Measurements from ENCODE around the gene CTNNA3. TPM values are rescaled to one million over a fixed set of nuclear protein-coding genes. Genes with fewer than 3 reads are reported as not detected.

The CTNNA3 gene
- polyA plus RNA-seq, 1 experiment, result not detected

GRCh38 chr10:66910671-66911070 is 785.3 kb downstream of the CTNNA3 start:
- no peak for DNase-seq (ENCODE audit: low read depth)
- TF ChIP-seq, protein P1, sequence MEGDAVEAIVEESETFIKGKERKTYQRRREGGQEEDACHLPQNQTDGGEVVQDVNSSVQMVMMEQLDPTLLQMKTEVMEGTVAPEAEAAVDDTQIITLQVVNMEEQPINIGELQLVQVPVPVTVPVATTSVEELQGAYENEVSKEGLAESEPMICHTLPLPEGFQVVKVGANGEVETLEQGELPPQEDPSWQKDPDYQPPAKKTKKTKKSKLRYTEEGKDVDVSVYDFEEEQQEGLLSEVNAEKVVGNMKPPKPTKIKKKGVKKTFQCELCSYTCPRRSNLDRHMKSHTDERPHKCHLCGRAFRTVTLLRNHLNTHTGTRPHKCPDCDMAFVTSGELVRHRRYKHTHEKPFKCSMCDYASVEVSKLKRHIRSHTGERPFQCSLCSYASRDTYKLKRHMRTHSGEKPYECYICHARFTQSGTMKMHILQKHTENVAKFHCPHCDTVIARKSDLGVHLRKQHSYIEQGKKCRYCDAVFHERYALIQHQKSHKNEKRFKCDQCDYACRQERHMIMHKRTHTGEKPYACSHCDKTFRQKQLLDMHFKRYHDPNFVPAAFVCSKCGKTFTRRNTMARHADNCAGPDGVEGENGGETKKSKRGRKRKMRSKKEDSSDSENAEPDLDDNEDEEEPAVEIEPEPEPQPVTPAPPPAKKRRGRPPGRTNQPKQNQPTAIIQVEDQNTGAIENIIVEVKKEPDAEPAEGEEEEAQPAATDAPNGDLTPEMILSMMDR (IDR thresholded peaks at IDR 0.05; ENCODE audit: insufficient read depth, low read depth, low read length), result no peak
- Histone ChIP-seq H3K4me3 (ENCODE audit: low read depth, low read length) (no peak overlapping the region), H3K27me3 (ENCODE audit: control insufficient read depth, insufficient read depth, low read length) (no peaks in the 10 kb centered on the region), H3K36me3 (ENCODE audit: control insufficient read depth, insufficient read depth, low read length) (no peaks in the 10 kb centered on the region)
- ChIA-PET POLR2A (no interaction called here), CTCF (no interaction called here)

GRCh38 chr10:66892871-66893270 is 803.1 kb downstream of the CTNNA3 start:
- ChIA-PET POLR2A (no interaction called here), CTCF (interaction anchor here (0.6 to 0.8 kb wide), 3 partner anchors 19 to 130 kb away, joined by 3 read pairs; no protein-coding TSS in a partner anchor)

GRCh38 chr10:66888237-66888636 is 807.8 kb downstream of the CTNNA3 start:
- H3K27me3 ChIP-seq (ENCODE audit: control insufficient read depth, insufficient read depth, low read length), result no peaks in the 10 kb centered on the region
- TF ChIP-seq, protein P1 (IDR thresholded peaks at IDR 0.05; ENCODE audit: insufficient read depth, low read depth, low read length), result no peak
- ChIA-PET POLR2A (no interaction called here), CTCF (no interaction called here)
- no peak for DNase-seq (ENCODE audit: low read depth)
- H3K4me3 ChIP-seq (ENCODE audit: low read depth, low read length), result no peak overlapping the region
- H3K36me3 ChIP-seq (ENCODE audit: control insufficient read depth, insufficient read depth, low read length), result no peaks in the 10 kb centered on the region

More at GRCh38 chr10:66892871-66893270, 803.1 kb downstream of the CTNNA3 start:
- no peaks in the 10 kb centered on the region for H3K27me3 ChIP-seq (ENCODE audit: control insufficient read depth, insufficient read depth, low read length)
- TF ChIP-seq, protein P1 (IDR thresholded peaks at IDR 0.05; ENCODE audit: insufficient read depth, low read depth, low read length), result no peak
- H3K4me3 ChIP-seq (ENCODE audit: low read depth, low read length), result no peak overlapping the region
- no peaks in the 10 kb centered on the region for H3K36me3 ChIP-seq (ENCODE audit: control insufficient read depth, insufficient read depth, low read length)
- DNase-seq (ENCODE audit: low read depth), result no peak

- ChIA-PET POLR2A (no interaction called here), CTCF (no interaction called here)
- Histone ChIP-seq H3K36me3 (ENCODE audit: control insufficient read depth, insufficient read depth, low read length) (no peaks in the 10 kb centered on the region), H3K27me3 (ENCODE audit: control insufficient read depth, insufficient read depth, low read length) (no peaks in the 10 kb centered on the region), H3K4me3 (ENCODE audit: low read depth, low read length) (no peak overlapping the region)
- TF ChIP-seq, protein P1 (IDR thresholded peaks at IDR 0.05; ENCODE audit: insufficient read depth, low read depth, low read length), result no peak
- DNase-seq (ENCODE audit: low read depth), result no peak
These were observed 809.1 kb downstream of the CTNNA3 start for GRCh38 chr10:66886848-66887247.

DNA sequence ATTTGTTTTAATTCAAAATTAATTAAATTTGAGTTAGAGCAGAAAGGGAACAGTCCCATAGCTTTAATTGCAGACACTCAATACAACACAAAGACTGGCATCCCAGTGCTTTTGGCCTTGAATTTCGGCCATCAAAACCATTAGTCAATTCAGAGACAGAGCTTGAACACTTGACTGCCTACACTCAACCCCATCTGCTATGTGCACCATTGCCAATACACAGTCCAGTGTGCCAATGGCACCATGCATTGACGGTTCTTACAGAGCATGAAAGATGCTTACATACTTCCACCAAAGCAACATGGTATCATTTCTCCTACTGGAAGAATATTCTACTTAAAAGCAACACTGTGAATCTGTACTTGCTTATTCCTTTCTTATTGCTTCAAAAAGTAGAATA is 813.7 kb downstream of the CTNNA3 start:
- Histone ChIP-seq H3K27me3 (ENCODE audit: control insufficient read depth, insufficient read depth, low read length) (no peaks in the 10 kb centered on the region), H3K36me3 (ENCODE audit: control insufficient read depth, insufficient read depth, low read length) (no peaks in the 10 kb centered on the region), H3K4me3 (ENCODE audit: low read depth, low read length) (no peak overlapping the region)
- ChIA-PET POLR2A (no interaction called here), CTCF (no interaction called here)
- DNase-seq (ENCODE audit: low read depth), result no peak
- TF ChIP-seq, protein P1 (IDR thresholded peaks at IDR 0.05; ENCODE audit: insufficient read depth, low read depth, low read length), result no peak

All from BJ (cell line).